GM19351 (cell line): ENCODE data around the gene CAPZA1.
"Not testable (repeated sequence)": the region's sequence is repeated elsewhere in the genome, so short reads cannot be mapped to it uniquely, and the experiment has no call there.

Source experiments
- ATAC-seq: cut with Tn5 transposase; IDR thresholded peaks from one replicate; pipeline ENCODE4 v1.9.1; 2021; ENCODE audit warnings: mild to moderate bottlenecking, moderate library complexity; ENCODE audit not compliant: unreplicated experiment

CAPZA1 gene

DNA sequence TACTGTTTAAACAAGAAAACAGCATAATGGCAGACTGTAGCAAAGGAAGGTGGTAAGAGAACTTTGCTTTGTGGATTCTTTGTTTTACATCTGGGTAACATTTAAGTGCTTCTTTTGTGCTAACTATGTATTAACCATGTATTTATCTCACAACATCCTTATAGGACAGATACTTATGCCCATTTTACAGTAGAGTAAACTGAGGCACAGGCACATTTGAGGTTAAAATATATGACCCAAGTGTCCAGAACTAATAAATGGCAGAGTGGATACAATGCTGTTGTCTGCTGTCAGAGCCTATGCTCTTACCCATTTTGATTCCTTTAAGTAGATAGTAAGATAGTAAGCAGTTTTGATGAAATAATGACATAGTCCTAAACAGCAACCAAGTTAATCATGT is 7.3 kb downstream of the CAPZA1 start:
- no peak for ATAC-seq

DNA sequence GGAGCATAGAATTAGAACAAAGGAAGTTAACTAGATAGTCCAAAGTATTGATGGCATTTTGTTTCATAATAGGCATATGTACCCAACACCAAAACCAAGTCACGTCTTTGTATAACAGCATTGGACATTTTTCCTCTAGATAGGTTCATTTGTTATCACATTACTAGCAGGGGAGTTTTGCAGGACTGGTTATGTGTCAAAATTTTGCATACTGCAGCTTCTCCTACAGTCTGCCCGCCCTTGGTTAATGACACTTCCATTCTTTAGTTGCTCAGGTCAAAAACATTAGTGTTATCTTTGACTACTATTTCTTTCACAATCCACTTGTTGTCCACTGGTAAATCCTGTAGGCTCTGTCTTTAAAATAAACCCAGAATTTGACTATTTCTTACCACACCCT is 8.9 kb downstream of the CAPZA1 start:
- ATAC-seq = no peak

- no peak for ATAC-seq
These were observed 9.6 kb downstream of the CAPZA1 start for GRCh38 chr1:112629256-112629655.

DNA sequence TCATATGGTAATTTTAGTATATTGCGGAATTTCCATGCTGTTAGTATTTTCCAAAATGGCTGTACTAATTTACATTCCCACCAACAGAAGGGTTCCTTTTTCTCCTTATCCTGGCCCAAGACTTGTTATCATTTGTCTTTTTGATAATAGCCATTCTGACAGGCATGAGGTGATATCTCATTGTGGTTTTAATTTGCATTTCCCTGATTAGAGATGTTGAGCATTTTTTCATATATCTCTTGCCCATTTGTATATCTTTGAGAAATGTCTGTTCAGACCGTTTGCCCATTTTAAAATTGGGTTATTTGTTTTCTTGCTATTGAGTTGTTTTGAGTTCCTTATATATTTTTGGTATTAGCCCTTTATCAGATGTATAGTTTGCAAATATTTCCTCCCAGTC is 14.0 kb downstream of the CAPZA1 start:
- ATAC-seq = no peak

GRCh38 chr1:112634367-112634766 is 14.7 kb downstream of the CAPZA1 start:
- no peak for ATAC-seq

- no peak for ATAC-seq
These were observed 16.4 kb downstream of the CAPZA1 start for GRCh38 chr1:112636056-112636455.

DNA sequence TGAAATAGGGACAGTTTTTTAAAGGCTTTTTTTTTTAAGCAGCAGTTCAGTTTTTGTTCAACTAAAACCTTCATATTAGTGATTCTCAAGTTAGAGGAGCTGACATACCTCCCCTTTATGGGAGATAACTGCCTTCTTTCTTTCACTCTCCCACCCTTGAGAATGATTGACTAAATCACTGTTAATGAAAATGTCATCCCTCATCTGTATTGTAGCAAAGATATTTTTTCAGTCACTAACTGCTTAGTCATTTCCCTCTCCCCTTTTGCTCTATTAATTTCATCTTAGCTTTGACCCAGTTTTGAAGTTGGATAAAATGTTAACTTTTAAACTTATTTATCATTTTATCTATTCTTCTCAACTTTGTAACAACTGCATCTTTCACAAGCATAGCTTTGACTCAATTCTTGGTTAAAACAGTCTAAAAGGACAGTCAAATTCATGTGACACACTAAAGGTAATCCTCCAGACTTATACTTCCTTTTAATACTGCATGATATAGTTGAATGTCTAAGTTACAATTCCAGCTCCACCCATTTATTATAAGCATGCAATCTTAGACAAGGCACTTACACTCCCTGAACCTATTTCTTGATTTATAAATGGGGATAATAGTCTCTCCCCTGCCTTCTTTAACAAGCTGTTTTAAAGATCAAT is 17.1 kb downstream of the CAPZA1 start:
- ATAC-seq = no peak

DNA sequence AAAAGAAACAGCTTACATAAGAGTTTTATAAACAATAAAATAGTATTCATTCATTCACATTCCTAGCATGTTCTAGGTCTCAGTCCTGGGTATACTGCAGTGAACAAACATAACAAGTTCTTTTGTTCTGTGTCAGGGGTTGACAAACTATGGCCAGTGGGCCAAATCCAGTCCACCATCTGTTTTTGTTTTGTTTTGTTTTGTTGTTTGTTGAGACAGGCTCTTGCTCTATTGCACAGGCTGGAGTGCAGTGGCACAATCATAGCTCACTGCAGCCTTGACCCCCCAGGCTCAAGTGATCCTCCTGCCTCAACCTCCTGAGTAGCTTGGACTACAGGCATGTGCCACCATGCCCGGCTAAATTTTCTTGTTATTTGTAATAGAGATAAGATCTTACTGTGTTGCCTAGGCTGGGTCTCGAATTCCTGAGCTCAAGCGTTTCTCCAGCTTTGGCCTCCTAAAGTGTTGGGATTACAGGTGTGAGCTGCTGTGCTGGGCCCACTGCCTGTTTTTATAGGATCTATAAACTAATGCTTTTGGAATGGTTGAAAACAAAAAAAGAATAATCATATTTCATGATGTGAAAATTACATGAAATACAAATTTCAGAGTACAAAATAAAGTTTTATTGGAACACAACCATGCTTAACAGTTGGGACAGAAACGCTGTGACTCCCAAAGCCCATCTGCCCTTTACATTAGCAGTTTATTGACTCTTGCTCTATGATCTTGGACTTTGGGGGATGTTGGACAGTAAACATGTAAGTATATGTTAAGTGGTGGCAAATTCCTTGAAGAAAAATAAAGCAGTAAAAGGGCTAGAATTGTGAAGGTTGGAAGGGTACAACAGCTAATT is 17.9 kb downstream of the CAPZA1 start:
- no peak for ATAC-seq

DNA sequence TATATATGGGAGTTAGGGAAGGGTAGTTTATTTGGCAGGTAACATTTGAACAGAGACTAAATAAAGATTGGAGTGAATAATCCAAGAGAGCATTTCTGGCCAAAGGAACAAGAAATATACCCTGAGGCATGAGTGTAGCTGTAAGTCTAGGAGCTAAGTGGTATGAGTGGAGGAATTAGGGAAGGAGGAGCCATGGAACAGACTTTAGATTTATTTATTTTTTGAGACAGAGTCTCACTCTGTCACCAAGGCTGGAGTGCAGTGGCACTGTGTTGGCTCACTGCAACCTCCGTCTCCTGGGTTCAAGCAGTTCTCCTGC is 18.4 kb downstream of the CAPZA1 start:
- no peak for ATAC-seq

DNA sequence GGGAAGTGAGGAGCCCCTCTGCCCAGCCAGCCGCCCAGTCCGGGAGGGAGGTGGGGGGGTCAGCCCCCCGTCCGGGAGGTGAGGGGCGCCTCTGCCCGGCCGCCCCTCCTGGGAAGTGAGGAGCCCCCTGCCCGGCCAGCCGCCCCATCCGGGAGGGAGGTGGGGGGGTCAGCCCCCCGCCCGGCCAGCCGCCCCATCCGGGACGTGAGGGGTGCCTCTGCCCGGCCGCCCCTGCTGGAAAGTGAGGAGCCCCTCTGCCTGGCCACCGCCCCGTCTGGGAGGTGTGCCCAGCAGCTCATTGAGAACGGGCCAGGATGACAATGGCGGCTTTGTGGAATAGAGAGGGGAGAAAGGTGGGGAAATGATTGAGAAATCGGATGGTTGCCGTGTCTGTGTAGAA is 20.8 kb downstream of the CAPZA1 start:
- ATAC-seq = not testable (repeated sequence)

- no peak for ATAC-seq
These were observed 23.4 kb downstream of the CAPZA1 start for GRCh38 chr1:112643080-112643479.

DNA sequence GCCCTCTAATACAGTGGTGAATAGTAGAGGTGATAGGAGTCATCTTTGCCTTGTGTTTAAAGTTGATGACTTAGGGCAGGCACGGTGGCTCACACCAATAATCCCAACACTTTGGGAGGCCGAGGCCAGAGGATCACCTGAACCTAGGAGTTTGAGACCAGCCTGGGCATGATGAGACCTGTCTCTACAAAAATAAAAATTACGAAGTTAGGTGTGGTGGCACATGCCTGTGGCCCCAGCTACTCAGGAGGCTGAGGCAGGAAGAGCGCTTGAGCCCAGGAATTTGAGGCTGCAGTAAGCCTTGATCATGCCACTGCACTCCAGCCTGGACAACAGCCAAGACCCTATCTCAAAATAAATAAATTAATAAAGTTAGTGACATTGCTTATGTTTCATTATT is 26.6 kb downstream of the CAPZA1 start:
- no peak for ATAC-seq

GRCh38 chr1:112651205-112651604 is 31.6 kb downstream of the CAPZA1 start:
- ATAC-seq = no peak

DNA sequence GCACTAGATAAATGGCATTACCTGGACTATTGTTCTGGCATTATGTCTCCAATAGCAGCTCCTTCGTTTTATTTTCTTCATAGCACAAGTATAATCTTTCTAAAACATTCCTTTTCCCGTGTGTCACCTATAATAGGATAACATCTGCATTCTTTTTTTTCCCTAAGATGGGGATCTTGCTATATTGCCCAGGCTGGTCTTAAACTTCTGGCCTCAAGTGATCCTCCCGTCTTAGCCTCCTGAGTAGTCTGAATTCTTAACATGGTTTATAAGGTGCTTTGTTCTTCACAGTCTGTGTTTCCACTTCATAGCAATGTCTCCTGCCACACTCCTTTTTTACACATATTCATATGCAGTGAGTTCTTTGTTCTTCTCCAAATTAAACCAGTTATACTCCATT is 46.2 kb downstream of the CAPZA1 start:
- no peak for ATAC-seq

DNA sequence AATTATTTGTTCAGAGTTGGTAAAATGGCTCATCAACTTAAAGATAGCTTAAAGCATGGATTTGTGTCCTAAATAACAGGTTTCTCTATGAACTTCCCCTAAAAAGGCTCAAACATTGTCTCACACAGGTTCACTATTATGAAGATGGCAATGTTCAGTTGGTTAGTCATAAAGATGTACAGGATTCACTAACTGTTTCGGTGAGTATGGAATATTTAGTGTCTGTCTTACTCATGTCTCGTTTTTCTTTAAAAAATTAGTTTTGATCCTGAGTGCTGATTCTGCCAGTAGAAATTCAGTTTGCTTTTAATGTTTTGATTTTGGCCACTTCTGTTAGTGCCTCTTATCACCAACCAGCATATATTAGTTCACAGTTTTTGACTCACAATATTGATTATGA is 47.3 kb downstream of the CAPZA1 start:
- ATAC-seq = no peak

DNA sequence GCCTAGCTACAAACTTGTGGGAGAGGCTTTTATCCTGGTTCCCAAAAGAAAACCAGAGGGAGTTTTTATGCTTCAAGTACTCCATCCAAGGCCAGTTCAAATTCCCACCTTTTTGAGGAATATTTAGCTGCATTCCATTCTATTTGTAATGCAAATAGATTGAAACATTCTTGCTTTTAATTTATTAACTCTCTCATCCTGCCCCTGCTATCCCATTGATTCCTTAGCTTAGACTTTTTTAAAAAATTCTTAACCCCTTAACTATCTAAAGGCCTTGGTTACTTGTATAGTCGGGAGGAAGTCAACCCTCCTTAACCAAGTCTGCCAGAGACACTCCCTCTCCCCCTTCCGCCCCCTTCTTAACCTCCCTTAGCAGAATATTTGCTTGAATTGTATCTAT is 52.4 kb downstream of the CAPZA1 start:
- no peak for ATAC-seq

DNA sequence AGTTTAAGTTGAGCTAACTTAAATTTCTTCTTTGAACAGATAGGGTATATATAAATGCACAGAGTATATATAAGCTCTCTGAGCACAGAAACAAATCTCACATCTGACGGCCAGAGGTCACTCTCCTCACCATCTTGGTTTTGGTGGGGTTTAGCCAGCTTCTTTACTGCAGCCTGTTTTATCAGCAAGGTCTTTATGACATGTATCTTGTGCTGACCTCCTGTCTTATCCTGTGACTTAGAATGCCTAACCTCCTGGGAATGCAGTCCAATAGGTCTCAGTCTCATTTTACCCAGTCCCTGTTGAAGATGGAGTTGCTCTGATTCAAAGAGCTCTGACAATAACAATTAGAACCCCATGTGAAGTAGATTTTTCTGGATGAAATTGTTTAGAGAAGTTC is 53.2 kb downstream of the CAPZA1 start:
- ATAC-seq = no peak

GRCh38 chr1:112673592-112674439 is 54.2 kb downstream of the CAPZA1 start:
- peak; percentile 10 for ATAC-seq

DNA sequence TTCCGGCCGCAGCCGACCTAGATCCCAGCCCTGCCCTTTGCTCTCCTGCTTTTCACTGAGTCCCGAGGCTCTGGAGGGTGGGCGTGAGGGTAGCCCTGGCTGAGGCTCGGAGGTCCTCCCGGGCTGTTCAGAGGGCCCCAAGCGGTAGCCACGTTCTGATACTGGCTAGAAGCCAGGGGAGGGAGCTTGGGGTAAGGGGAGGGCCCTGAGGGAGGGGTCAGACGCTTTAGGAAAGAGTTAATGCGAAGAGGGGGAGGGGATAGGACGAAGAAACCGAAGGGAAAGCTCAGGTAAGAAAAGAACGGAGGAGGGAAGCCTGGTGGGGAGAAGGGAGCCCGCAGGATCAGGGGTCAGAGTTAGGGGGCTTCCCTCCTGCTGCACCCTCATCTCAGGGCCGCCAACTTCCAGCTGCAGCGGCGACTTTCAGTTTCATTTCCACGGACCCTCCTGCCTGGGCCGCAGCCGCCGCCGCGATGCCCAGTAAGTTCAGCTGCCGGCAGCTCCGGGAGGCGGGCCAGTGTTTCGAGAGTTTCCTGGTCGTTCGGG is 54.9 kb downstream of the CAPZA1 start, which contains the start of gene MOV10:
Gene MOV10 (plus strand): TSS at position 220 of the 546 bp plus-strand sequence. CDS start 254 bp downstream, at position 474.
- ATAC-seq = peak; percentile 70

- ATAC-seq = peak; percentile 39
These were observed 55.5 kb downstream of the CAPZA1 start for GRCh38 chr1:112674986-112675727.
